ENCODE data around the gene VSTM1.

GRCh38 chr19:54102421-54103169 is 38.9 kb upstream of the VSTM1 start, which contains the start of gene NDUFA3:
- TF ChIP-seq TEAD4 (CRISPR knock-in tag; IDR thresholded peaks at IDR 0.05) (no peak), USF2 (CRISPR knock-in tag; IDR thresholded peaks at IDR 0.05) (0 out of 2 replicates have a peak, but pooled peaks have one; percentile 30), SMAD3 (CRISPR knock-in tag; IDR thresholded peaks at IDR 0.05; ENCODE audit: borderline replicate concordance) (peak; percentile 85), CTCF (IDR thresholded peaks at IDR 0.05) (no peak), E2F5 (CRISPR knock-in tag; IDR thresholded peaks at IDR 0.05) (peak; percentile 87; the same call in 1 of the 2 replicates), CREM (CRISPR knock-in tag; IDR thresholded peaks at IDR 0.05) (0 out of 2 replicates have a peak, but pooled peaks have one; percentile 52), JUN (CRISPR knock-in tag; IDR thresholded peaks at IDR 0.05) (no peak)
